GM21390 (cell line): ENCODE measurements around the gene EFHC1.
A peak's percentile ranks its signal among the peaks of the same experiment; 100 is the strongest.

Source experiments
- ATAC-seq: cut with Tn5 transposase; IDR thresholded peaks from one replicate; pipeline ENCODE4 v1.9.1; 2021; ENCODE audit not compliant: unreplicated experiment

EFHC1 gene

DNA sequence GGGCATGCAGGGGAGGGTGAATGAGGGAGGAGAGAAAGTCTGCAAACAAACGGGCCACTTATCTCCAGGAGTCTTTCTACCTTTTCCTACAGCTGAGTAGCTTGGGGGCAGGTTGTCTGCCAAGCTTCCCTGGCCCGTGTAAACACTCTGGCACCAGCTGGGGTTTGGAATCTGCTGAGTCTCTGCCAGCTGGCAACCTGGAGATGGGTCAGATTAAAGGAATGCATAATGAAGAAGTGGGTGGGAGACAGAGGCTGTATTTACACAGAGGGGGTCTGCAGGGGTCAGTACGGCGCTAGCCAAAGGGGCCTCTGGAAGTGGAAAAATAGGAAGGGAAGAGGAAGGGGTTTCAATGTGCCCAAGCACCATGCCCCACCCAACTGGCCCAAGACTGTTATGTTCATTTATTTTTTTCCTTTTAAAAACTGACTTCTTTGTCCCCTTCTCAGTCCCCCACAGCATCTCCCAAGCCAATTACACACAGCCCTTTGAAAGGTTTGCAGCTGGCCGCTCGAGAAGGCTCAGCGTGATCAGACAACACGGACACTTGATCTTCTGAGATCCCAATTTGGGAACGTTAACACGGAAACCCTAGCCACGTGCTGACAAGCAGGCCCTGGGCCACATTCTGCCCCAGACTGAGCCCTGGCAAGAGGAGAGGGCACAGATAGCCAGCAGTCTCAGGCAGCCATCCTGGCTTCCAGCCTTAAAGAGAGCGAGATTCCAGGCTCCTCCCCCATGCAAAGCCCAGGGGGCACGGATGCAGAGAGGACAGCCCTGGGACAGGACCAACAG, 131.5 kb downstream of the EFHC1 start:
- ATAC-seq: no peak

DNA sequence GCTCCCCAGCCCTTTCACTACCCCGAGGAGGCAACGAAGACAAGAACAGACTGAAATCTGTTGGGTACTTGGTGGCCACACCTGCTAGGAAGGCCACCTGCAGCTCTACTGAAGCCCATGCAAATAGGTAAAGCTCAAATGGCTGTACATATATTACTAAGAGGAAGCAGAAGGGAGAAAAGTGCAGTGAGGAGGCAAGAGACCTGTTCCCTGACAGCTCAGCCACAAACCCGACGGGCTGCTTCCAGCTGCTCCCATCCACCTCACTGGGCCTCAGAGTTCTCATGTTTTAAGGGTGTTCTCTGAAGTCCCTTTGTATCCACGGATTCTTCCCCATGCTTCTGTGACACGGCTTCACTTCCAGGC, 132.1 kb downstream of the EFHC1 start:
- ATAC-seq: peak; percentile 91

DNA sequence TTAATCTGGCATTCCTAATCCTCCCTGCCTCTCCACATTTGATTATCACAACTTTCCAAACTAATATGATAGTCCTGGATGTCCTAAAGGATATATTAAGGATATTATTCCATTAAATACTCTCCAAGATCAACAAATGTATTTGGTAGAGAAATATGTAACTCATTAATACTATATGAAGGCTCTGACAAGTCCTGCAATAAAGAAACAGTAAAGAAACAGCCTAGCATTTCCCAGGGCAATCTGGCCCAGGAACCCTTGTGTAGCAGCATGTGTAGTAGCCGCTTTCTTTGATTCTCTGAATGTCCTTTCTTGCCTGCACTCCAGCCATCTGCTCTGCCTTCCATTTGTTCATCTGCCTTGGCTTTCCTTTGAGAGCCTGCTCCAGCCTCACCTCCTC, 133.0 kb downstream of the EFHC1 start:
- ATAC-seq: no peak

DNA sequence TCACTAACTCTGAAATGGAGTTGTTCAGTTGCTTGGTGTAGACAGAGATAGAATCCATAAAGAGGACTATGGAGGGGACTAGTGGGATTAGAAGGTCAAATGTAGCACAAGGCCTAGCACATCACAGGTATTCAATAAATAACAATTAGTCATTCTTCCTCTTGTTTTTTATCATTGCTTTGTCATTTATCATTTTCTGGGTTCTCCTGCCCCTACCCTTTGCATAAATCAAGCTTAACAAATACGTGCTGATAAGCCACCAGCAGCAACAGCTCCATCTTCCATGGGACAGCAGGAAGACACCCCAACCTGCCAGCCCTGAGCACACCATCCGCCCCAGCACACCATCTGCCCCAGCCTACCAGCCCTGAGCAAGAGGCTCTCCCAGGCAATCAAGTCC, 133.6 kb downstream of the EFHC1 start:
- ATAC-seq: no peak

DNA sequence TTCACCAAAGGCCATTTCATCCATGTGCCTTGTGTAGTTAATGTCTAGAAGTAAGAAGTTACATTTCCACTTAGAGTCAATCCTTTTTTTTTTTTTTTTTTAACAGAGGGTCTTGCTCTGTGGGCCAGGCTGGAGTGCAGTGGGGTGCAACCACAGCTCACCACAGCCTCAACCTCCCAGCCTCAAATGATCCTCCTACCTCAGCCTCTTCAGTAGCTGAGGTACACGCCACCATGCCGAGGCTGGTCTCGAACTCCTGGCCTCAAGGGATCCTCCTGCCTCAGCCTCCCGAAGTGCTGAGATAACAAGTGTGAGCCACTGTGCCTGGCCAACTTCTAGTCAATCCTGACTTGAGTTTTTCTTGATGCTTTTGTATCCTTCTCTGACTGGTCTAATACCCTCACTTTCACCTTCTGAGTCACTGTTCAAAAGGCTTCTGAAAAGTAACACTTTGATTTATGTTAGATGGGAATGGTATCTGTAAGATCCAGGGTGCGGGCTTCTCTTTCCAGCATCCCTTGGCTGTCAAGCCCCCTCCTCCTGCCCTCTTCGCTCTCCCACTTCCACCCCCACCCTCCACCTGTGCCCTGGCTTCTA, 134.6 kb downstream of the EFHC1 start:
- ATAC-seq: no peak

DNA sequence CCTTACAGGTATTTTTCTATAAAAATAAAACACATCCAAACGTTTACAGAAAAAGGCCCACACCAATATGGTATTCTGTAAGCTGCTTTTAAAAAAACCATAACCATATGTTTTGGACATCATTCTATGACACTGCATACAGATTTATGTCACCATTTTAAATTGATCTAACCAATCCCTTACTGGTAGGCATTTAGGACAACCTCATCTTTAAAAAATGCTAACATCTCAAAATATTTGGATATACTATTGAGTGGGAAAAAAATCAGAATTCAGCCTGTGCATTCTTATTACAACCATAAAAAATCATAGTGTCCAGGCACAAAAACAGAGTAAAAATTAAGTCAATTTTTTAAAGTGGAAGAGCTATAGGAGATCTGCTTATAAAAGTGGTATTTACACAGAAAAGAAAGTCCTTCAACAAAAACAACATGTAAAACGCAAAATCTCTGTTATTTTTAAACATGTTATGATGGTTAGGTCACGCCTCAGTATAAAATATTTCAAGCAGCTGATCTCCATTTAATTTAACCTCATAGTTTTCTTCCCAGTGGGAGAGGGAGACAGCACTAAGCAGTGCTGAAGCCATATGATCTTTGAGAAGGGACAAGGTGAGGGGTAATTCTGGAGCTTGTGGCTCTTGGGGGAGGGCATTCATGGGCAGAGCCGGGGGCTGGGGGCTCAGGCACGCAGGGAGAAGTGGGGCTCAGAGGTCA, 135.5 kb downstream of the EFHC1 start:
- ATAC-seq: no peak

DNA sequence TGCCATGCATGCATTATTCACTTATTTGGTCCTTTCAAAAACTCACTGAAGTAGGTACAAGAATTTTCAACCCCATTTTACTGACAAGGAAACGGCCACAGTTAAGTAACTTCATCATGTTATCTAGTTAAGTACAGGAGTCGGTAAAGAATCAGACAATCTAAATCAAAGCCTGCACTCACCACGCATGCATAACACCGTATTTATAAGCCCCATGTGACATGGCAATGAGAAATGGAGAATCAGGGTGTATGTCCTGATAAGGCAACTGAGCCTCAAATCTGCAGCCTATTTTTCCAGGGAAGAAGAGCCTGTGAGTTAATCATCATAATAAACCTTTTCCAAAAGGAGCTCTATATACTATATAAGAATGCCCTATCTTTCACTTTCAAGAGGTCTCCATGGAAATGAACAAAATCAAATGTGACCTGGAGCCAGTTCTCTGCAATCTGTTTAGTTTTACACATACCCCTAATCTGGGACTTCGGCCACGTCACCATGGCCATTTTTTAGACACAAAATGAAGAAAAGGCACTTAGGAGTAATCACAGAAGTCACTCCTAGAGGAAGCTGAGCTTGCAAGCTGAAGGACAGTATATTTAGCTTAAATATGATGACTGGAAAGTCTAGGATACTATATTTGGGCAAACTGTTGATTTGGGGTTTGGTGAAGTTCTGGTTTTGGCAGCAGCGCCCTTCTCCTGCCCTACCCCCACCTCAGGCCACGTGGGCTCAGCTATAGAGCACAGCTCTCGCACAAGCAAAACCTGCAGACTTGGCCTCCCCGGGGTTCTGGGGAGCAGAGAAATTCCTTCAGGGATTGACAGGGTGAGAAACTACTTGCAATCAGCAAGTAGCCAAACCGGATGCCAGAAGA, 137.5 kb downstream of the EFHC1 start:
- ATAC-seq: no peak

DNA sequence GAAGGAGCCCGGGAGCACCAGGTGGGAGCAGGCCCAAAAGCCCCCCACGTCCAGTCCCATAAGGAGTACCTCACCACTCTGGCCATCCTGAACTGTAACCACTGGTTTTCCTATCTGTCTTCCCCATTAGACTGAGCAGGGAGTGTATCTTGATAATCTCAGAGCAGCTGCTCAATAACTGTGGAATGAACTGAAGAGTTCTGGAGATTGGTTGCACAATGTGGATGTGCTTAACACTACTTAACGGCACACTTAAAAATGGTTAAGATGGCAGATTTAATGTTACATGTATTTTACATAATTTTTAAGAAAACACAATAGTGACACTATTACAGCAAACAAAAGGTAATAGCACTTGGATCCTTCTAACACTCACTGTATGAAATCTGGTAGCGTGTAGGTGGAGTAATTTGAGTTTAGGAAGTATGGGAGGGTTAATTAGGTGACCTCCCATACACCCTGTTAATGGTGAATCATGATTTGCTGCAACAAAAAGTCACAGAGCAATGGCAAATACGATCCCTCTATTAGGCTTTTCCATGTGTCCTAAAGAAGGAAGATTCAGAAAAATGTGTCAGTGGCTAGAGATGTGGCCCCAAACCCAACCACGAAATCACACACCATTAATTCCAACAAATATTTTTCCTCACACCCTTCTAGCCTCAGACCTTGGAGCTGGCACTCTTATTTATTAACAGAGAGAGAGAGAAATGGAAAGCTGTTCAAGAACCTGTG, 138.3 kb downstream of the EFHC1 start:
- ATAC-seq: no peak

DNA sequence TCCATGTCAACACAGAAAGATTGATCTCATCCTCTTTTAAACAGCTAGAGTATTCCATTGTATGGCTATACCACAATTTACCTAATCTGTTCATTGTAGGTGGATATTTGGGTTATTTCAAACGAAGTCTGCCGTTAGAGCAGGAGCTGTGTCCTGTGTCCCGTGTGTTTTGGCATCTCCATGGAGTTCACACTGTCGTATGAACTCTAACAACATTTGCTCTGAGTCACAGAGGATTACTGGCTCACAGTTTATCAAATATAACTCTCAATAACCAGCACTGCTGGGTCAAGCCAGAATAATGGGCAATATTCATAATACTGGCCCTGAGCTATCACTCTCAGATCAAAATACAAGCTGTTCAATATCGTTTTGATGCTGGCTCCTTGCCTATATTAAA, 140.3 kb downstream of the EFHC1 start:
- ATAC-seq: no peak

DNA sequence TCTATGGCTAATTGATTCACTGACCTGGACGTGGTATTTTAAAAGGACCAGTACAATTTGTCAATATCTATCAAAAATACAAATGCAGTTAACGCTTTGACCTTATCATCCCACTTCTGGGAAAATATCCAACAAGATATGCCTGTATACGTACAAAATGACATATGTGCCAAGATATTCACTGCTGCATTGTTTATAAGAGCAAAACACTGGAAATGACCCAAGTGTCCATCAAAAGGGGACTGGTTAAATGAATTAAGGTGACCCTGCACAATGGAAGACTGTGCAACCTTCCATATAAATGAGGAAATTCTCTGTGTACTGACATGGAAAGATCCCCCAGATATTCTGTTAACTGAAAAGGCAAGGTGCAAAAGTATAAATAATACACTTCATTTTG, 142.8 kb downstream of the EFHC1 start:
- ATAC-seq: no peak

DNA sequence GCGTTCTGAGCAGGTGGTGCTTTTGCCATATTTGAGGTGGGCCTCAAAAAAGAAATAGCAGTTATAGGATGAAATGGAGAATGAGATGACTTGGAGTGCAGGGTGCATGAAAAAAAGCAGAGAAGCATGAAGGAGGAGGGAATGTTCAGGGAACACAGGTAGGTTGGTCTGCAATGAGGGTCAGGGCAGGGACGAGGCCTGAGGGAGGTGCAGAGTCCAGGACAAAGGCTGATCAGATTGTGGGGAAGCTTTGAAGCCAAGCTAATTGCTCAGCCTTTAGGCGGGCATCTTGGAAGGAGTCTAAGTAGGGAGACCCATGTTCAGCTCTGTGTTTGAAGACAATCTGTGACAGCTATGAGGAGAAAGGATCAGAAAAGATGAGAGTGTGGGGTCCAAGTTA, 144.7 kb downstream of the EFHC1 start:
- ATAC-seq: no peak

DNA sequence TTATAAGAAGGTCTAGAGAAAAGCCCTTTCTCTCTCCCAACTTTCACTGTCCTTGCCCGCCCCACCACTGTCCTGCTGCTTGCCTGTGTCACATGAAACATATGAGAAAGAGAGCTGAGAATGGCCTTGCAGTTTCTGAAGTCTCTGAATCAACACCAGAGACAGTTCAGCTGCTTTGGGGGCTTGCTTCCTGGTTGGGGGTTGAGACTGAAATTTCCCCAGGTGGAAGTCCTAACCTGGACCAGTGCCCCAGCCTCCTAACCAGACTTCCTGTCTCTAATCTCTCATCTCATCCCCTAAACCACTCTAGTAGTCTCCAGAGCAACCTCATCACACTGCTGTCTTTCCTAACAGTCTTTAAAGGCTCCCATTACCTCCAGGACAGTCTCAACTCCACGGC, 146.1 kb downstream of the EFHC1 start:
- ATAC-seq: peak; percentile 78

DNA sequence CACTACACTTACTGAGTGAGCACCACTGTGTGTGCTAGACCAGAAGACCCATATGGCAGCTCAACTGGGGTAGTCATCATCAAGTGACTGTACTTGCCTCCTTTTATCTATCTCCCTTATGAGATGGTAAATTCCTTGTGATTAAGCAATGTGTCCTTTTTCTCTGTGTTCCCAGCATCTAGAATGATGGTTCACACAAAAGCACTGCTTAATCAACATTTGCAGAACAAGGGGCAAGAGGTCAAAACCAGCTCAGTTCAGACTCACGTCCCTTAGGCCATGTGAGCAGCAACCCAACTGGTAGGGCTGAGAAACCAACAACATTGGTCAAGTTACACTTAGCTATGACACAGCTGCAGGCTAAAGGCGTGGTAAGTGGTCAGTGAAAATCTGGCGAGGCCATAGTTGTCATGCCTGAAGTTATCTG, 146.7 kb downstream of the EFHC1 start:
- no peak for ATAC-seq

DNA sequence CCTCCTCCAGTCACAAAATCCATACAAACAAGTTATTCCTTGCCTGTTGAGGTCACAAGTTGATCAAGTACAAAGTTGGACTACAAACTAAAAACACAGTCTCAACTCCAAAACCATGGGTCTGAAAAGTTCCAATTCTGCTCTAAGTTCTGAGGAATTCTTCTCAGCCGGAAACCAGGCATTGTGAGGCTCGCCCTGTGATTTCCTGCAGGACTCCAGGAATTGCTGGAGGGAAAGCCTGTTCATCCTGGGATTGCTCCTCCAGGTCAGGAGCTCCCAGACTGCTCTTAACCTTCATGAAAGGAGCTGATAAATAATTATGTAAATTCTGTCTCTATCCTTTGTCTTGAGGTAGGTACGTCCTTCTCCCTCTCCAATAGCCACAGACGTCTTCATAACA, 148.2 kb downstream of the EFHC1 start:
- ATAC-seq: no peak

DNA sequence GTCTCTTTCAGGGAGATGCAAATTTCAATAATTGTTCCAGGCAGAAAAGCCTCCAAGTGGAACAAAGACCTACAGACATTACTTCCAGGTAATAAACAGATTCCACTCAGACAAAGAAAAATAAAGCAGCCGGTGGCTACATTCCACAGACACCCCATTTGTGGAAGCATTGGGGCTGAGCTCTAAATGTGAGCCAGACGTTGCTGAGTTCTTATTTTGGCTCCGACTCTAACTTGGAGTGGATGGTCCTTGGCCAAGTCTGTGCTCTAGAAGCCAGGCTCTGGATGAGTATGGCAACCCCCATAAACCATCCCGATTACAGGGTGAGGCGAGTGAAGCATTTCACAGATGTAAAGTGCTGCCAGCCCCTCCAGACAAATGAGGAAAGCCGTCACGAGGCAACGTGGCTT, 150.2 kb downstream of the EFHC1 start:
- no peak for ATAC-seq

DNA sequence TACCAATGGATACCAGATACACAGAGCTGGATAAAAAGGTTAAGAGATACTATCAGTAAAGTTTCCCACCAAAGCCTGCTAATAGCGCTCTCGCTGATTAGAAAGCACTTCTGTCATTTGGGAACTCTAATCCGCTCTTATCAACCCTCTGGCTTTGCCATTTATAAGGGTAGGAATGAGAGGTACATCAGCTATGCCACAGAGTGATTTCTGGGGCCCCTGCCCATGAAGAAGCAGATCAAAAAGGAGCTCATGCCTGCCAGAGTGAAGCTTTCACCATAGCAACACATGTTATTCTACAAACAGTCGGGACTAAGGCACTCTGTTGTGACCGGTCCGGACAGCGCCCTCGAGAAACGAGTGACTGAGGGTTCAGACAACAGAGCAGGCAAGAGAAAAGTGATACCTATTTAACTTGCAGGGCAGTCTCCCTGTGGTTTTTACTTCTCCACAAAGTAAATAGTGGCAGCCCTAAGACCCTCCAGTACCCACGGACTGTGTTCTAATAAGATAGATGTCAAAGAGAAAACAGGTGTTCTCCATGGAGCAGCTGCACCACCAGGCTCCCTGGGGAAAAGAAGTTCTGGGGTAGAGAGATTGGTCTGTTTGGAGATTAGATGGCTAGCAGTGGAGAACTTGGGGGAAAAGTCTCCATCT, 151.1 kb downstream of the EFHC1 start:
- no peak for ATAC-seq

DNA sequence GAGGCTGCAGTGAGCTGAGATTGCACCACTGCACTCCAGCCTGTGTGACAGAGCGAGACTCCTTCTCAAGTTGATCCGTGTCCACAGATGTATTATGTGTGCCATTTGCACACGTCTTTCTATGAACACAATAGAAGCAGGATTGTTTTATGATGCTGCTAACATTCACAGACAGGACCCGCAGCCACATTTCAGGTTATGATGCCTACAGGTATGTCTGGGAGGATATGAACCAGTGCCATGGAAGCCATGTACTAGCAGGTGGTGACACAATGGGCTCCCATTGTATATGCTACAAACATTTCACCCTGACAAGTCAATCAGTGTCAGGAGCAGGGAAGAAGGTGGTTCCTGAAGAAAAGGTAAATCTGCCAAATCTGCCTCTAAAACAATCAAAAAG, 152.4 kb downstream of the EFHC1 start:
- no peak for ATAC-seq

DNA sequence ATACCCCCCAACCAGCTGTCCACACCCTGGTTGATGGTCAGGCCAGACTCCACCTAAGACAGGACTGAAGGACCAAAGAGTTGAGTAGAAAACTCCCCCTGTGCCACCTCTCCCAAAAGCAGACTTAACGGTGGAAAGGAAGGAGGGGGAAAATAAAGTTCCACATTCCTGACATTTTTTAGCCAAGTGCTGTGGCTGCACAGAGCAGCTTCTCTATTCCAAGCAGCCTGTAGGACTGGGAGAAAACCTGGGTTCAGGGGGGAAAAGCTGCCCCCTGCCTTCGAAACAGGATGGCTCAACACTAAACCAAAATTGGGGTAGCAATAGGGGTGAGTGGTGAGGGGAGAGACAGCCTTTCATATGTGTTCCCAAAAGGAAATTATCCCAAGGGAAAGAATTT, 153.2 kb downstream of the EFHC1 start:
- ATAC-seq: no peak
